SK-N-SH treated with all-trans-retinoic acid at 6 μM for 48 hours (cell line): ENCODE measurements around the gene ARVCF.

Experiments
- ATAC-seq: fragments of 200-7000 bp; cut with Tn5 transposase; 3 replicates; pipeline ENCODE4 v1.9.1; 2020; ENCODE audit warnings: mild to moderate bottlenecking, moderate library complexity
- ARNTL ChIP-seq: fragments of 450-650 bp; formaldehyde crosslinking; IDR thresholded peaks from 2 replicates; pipeline ENCODE4 v1.5.0; 2020; ENCODE audit warnings: low read depth, mild to moderate bottlenecking, moderate library complexity, borderline replicate concordance
- BACH2 ChIP-seq: fragments of 250-450 bp; sonication (Bioruptor Pico); IDR thresholded peaks from 2 replicates; pipeline ENCODE4 v1.9.0; 2021; ENCODE audit warnings: mild to moderate bottlenecking, borderline replicate concordance
- ESRRG ChIP-seq: fragments of 250-450 bp; sonication (Bioruptor Pico); IDR thresholded peaks from 2 replicates; pipeline ENCODE4 v1.6.1; 2021; ENCODE audit warnings: mild to moderate bottlenecking
- GLIS3 ChIP-seq: fragments of 250-450 bp; sonication (Bioruptor Pico); IDR thresholded peaks from 2 replicates; pipeline ENCODE4 v1.5.0; 2020; ENCODE audit warnings: mild to moderate bottlenecking, moderate library complexity
- ISL1 ChIP-seq: fragments of 250-450 bp; sonication (Bioruptor Pico); IDR thresholded peaks from 2 replicates; pipeline ENCODE4 v2.1.2; 2022; ENCODE audit warnings: mild to moderate bottlenecking, moderate library complexity
- OSR1 ChIP-seq: fragments of 250-450 bp; sonication (Bioruptor Pico); IDR thresholded peaks from 2 replicates; pipeline ENCODE4 v1.8.0; 2022; ENCODE audit warnings: moderate library complexity, mild to moderate bottlenecking, inconsistent platforms
- POU6F1 ChIP-seq: fragments of 250-450 bp; sonication (Bioruptor Pico); IDR thresholded peaks from 2 replicates; pipeline ENCODE4 v1.8.0; 2021; ENCODE audit warnings: low read depth, mild to moderate bottlenecking, moderate library complexity, borderline replicate concordance
- PPARA ChIP-seq: fragments of 250-450 bp; sonication (Bioruptor Pico); IDR thresholded peaks from 2 replicates; pipeline ENCODE4 v1.5.0; 2020; ENCODE audit warnings: mild to moderate bottlenecking, borderline replicate concordance
- RARB ChIP-seq: fragments of 250-450 bp; sonication (Bioruptor Pico); IDR thresholded peaks from 2 replicates; pipeline ENCODE4 v1.8.0; 2021; ENCODE audit warnings: mild to moderate bottlenecking, moderate library complexity
- SNAI2 ChIP-seq: fragments of 250-450 bp; sonication (Bioruptor Pico); IDR thresholded peaks from 2 replicates; pipeline ENCODE4 v1.5.0; 2020; ENCODE audit warnings: mild to moderate bottlenecking, moderate library complexity
- TCF4 ChIP-seq: fragments of 250-450 bp; sonication (Bioruptor Pico); IDR thresholded peaks from 2 replicates; pipeline ENCODE4 v1.8.0; 2021; ENCODE audit warnings: mild to moderate bottlenecking, moderate library complexity, borderline replicate concordance
- TOX ChIP-seq: fragments of 250-450 bp; sonication (Bioruptor Pico); IDR thresholded peaks from 2 replicates; pipeline ENCODE4 v1.8.0; 2021; ENCODE audit warnings: mild to moderate bottlenecking, moderate library complexity, borderline replicate concordance
- ZC3H10 ChIP-seq: fragments of 250-450 bp; sonication (Bioruptor Pico); IDR thresholded peaks from 2 replicates; pipeline ENCODE4 v1.5.1; 2021; ENCODE audit warnings: mild to moderate bottlenecking, moderate library complexity
- ZFP3 ChIP-seq: fragments of 250-450 bp; sonication (Bioruptor Pico); IDR thresholded peaks from 2 replicates; pipeline ENCODE4 v1.5.0; 2020; ENCODE audit warnings: mild to moderate bottlenecking, moderate library complexity
- ZFP30 ChIP-seq: fragments of 450-650 bp; formaldehyde crosslinking; IDR thresholded peaks from 2 replicates; pipeline ENCODE4 v1.5.0; 2022; ENCODE audit warnings: mild to moderate bottlenecking, moderate library complexity
- ZNF565 ChIP-seq: fragments of 450-650 bp; formaldehyde crosslinking; conservative IDR thresholded peaks from 2 replicates; pipeline ENCODE4 v1.5.0; 2020; ENCODE audit warnings: low read depth, mild to moderate bottlenecking, moderate library complexity
- ZNF8 ChIP-seq: fragments of 450-650 bp; formaldehyde crosslinking; IDR thresholded peaks from 2 replicates; pipeline ENCODE4 v1.5.0; 2020; ENCODE audit warnings: mild to moderate bottlenecking, moderate library complexity
- TF ChIP-seq, protein P1 (sequence below): fragments of 250-450 bp; sonication (Bioruptor Pico); IDR thresholded peaks from 2 replicates; pipeline ENCODE4 v1.8.0; 2020; ENCODE audit warnings: mild to moderate bottlenecking, moderate library complexity, borderline replicate concordance
- TF ChIP-seq, protein P2 (sequence below): fragments of 250-450 bp; sonication (Bioruptor Pico); IDR thresholded peaks from 2 replicates; pipeline ENCODE4 v1.5.1; 2020; ENCODE audit warnings: low read depth, mild to moderate bottlenecking, moderate library complexity
- TF ChIP-seq, protein P3 (sequence below): fragments of 250-450 bp; sonication (Bioruptor Pico); IDR thresholded peaks from 2 replicates; pipeline ENCODE4 v1.5.1; 2021; ENCODE audit warnings: mild to moderate bottlenecking, moderate library complexity

ARVCF gene

GRCh38 chr22:19974268-19974861 is 42.3 kb downstream of the ARVCF start:
- TF ChIP-seq ZC3H10 (CRISPR knock-in tag) (no peak), TOX (CRISPR knock-in tag) (no peak), ESRRG (CRISPR knock-in tag) (peak; percentile 58; the same call in 1 of the 2 replicates), PPARA (CRISPR knock-in tag) (no peak)

GRCh38 chr22:19973551-19974267 is 42.9 kb downstream of the ARVCF start:
- no peak for ATAC-seq
- TF ChIP-seq, protein P1, sequence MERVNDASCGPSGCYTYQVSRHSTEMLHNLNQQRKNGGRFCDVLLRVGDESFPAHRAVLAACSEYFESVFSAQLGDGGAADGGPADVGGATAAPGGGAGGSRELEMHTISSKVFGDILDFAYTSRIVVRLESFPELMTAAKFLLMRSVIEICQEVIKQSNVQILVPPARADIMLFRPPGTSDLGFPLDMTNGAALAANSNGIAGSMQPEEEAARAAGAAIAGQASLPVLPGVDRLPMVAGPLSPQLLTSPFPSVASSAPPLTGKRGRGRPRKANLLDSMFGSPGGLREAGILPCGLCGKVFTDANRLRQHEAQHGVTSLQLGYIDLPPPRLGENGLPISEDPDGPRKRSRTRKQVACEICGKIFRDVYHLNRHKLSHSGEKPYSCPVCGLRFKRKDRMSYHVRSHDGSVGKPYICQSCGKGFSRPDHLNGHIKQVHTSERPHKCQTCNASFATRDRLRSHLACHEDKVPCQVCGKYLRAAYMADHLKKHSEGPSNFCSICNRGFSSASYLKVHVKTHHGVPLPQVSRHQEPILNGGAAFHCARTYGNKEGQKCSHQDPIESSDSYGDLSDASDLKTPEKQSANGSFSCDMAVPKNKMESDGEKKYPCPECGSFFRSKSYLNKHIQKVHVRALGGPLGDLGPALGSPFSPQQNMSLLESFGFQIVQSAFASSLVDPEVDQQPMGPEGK (CRISPR knock-in tag): no peak
- TF ChIP-seq ARNTL (CRISPR knock-in tag) (no peak), ZNF8 (CRISPR knock-in tag) (no peak), ZNF565 (no peak), GLIS3 (CRISPR knock-in tag) (no peak), ZC3H10 (CRISPR knock-in tag) (no peak), RARB (CRISPR knock-in tag) (no peak), PPARA (CRISPR knock-in tag) (no peak), TOX (CRISPR knock-in tag) (no peak), OSR1 (CRISPR knock-in tag) (no peak), POU6F1 (CRISPR knock-in tag) (no peak), ZFP30 (no peak), ISL1 (CRISPR knock-in tag) (no peak)
- TF ChIP-seq, protein P2, sequence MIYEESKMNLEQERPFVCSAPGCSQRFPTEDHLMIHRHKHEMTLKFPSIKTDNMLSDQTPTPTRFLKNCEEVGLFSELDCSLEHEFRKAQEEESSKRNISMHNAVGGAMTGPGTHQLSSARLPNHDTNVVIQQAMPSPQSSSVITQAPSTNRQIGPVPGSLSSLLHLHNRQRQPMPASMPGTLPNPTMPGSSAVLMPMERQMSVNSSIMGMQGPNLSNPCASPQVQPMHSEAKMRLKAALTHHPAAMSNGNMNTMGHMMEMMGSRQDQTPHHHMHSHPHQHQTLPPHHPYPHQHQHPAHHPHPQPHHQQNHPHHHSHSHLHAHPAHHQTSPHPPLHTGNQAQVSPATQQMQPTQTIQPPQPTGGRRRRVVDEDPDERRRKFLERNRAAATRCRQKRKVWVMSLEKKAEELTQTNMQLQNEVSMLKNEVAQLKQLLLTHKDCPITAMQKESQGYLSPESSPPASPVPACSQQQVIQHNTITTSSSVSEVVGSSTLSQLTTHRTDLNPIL (CRISPR knock-in tag): no peak

More at GRCh38 chr22:19974268-19974861, 42.3 kb downstream of the ARVCF start:
- ATAC-seq: peak; percentile 64

- no peak for TF ChIP-seq BACH2 (CRISPR knock-in tag)
- no peak for TF ChIP-seq TCF4 (CRISPR knock-in tag)
- no peak for TF ChIP-seq POU6F1 (CRISPR knock-in tag)
- TF ChIP-seq, protein P3, sequence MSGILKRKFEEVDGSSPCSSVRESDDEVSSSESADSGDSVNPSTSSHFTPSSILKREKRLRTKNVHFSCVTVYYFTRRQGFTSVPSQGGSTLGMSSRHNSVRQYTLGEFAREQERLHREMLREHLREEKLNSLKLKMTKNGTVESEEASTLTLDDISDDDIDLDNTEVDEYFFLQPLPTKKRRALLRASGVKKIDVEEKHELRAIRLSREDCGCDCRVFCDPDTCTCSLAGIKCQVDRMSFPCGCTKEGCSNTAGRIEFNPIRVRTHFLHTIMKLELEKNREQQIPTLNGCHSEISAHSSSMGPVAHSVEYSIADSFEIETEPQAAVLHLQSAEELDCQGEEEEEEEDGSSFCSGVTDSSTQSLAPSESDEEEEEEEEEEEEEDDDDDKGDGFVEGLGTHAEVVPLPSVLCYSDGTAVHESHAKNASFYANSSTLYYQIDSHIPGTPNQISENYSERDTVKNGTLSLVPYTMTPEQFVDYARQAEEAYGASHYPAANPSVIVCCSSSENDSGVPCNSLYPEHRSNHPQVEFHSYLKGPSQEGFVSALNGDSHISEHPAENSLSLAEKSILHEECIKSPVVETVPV (CRISPR knock-in tag): no peak
- no peak for TF ChIP-seq RARB (CRISPR knock-in tag)
- TF ChIP-seq SNAI2 (CRISPR knock-in tag): no peak
- no peak for TF ChIP-seq ZFP3 (CRISPR knock-in tag)
- TF ChIP-seq ARNTL (CRISPR knock-in tag): no peak
- no peak for TF ChIP-seq OSR1 (CRISPR knock-in tag)
- no peak for TF ChIP-seq PPARA (CRISPR knock-in tag)
- TF ChIP-seq, protein P1 (CRISPR knock-in tag): no peak
- no peak for ATAC-seq
Measured at GRCh38 chr22:19972652-19973550, 43.7 kb downstream of the ARVCF start.
